ENCODE data around the gene TDRD1.
"Not testable (repeated sequence)": the region's sequence is repeated elsewhere in the genome, so short reads cannot be mapped to it uniquely, and the experiment has no call there.

DNA sequence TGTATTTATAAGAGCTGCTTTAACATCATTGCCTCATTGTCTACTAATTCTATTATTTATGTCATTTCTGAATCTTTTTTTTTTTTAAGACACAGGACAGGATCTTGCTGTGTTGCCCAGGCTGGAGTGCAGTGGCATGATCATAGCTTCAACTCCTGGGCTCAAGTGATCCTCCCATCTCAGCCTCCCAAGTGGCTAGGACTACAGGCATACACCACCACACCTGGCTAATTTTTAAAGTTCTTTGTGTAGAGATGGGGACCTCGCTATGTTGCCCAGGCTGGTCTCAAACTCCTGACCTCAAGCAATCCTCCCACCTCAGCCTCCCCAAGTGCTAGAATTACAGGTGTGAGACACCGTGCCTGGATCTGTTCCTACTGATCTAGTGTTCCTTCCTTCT lies 38.3 kb upstream of the TDRD1 start:
- TF ChIP-seq, protein P1, sequence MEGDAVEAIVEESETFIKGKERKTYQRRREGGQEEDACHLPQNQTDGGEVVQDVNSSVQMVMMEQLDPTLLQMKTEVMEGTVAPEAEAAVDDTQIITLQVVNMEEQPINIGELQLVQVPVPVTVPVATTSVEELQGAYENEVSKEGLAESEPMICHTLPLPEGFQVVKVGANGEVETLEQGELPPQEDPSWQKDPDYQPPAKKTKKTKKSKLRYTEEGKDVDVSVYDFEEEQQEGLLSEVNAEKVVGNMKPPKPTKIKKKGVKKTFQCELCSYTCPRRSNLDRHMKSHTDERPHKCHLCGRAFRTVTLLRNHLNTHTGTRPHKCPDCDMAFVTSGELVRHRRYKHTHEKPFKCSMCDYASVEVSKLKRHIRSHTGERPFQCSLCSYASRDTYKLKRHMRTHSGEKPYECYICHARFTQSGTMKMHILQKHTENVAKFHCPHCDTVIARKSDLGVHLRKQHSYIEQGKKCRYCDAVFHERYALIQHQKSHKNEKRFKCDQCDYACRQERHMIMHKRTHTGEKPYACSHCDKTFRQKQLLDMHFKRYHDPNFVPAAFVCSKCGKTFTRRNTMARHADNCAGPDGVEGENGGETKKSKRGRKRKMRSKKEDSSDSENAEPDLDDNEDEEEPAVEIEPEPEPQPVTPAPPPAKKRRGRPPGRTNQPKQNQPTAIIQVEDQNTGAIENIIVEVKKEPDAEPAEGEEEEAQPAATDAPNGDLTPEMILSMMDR (IDR thresholded peaks at IDR 0.05): not testable (repeated sequence)
- TF ChIP-seq EZH2phosphoT487, EZH2 (IDR thresholded peaks at IDR 0.05): not testable (repeated sequence)
